Sigmoid colon (tissue), 7 donors: ENCODE measurements around the gene ATF7. TPM values are rescaled to one million over a fixed set of nuclear protein-coding genes. Genes with fewer than 3 reads are reported as not detected.
A peak's percentile ranks its signal among the peaks of the same experiment; 100 is the strongest.

Experiments used
- DNase-seq: peaks from one replicate; pipeline ENCODE4 v3.0.0-alpha.2; 2019
- H3K27ac ChIP-seq, 4 donors: fragments of 200-600 bp; sonication (generic); one replicate each; pipeline ENCODE4 v1.5.1; 2016 to 2019; ENCODE audit warnings: mild to moderate bottlenecking in 1 of 4
- H3K27me3 ChIP-seq, 3 donors: fragments of 200-600 bp; sonication (generic); one replicate each; pipeline ENCODE4 v1.5.1; 2019; ENCODE audit warnings: mild to moderate bottlenecking in 1 of 3
- H3K36me3 ChIP-seq, 4 donors: fragments of 200-600 bp; sonication (generic); one replicate each; pipeline ENCODE4 v1.5.1; 2016 to 2019
- H3K4me1 ChIP-seq, 4 donors: fragments of 200-600 bp; sonication (generic); one replicate each; pipeline ENCODE4 v1.5.1; 2017 to 2019
- H3K4me3 ChIP-seq, 4 donors: fragments of 200-600 bp; sonication (generic); one replicate each; pipeline ENCODE4 v1.5.1; 2017 to 2019; ENCODE audit warnings: mild to moderate bottlenecking in 2 of 4, moderate library complexity in 1 of 4
- H3K9me3 ChIP-seq, 4 donors: fragments of 200-600 bp in 3 of 4; sonication (generic) in 3 of 4; one replicate each; pipeline versions ENCODE4 v1.5.1 to v1.6.1; 2013 to 2019
- CTCF ChIP-seq, 4 experiments: fragments of 450-650 bp in 3 of 4; fragments of 200-600 bp in 1 of 4; IDR thresholded peaks; one replicate each; pipeline ENCODE4 v1.5.1; 2016 to 2019; ENCODE audit warnings: antibody characterized with exemption in 4 of 4, mild to moderate bottlenecking in 3 of 4, moderate library complexity in 2 of 4
- EP300 ChIP-seq, 4 donors: sonication (generic); formaldehyde crosslinking; IDR thresholded peaks; one replicate each; pipeline ENCODE4 v1.6.1; 2017; ENCODE audit warnings: antibody characterized with exemption in 4 of 4
- POLR2A ChIP-seq, 2 donors: fragments of 450-650 bp; IDR thresholded peaks; one replicate each; pipeline ENCODE4 v1.6.1; 2016; ENCODE audit warnings: antibody characterized with exemption in 2 of 2, mild to moderate bottlenecking in 2 of 2, moderate library complexity in 2 of 2
- POLR2AphosphoS5 ChIP-seq, 4 donors: sonication (generic); formaldehyde crosslinking; IDR thresholded peaks; one replicate each; pipeline ENCODE4 v1.6.1; 2017; ENCODE audit warnings: antibody characterized with exemption in 4 of 4
- WGBS, 2 donors: extraction: QIAGEN DNeasy Blood & Tissue Kit; methylation state at CpG; one replicate each; pipeline ENCODE4 v1.1.7; 2013; 5-methylcytosine and 5-hydroxymethylcytosine counted together
- intact Hi-C: fragments of 100-400 bp; cut with DNase I; formaldehyde crosslinking; loops from one replicate; pipeline ENCODE4 v1.15.1; 2023
- polyA plus RNA-seq, 3 donors: library from polyadenylated mRNA; stranded (reverse); fragments of 200-250 nt; gene quantifications; one replicate each; pipeline ENCODE4 v1.2.3, GENCODE V29; 2013
- total RNA-seq, 4 donors: library from RNA; depleted of rRNA; stranded (reverse); fragments of >200 nt; gene quantifications; one replicate each; pipeline ENCODE4 v1.1.0, GENCODE V29; 2016
- donor health status: healthy with polysubstance abuse.
- donor health status: Bipolar disorder and iron deficiency.
- donor health status: healthy.

Gene ATF7
- total and polyA plus RNA-seq, 7 donors = 20.2 to 36.0 (median 22.0) TPM

GRCh38 chr12:53560912-53561589 is 65.1 kb downstream of the ATF7 start:
- Histone ChIP-seq H3K9me3 (no peaks in the 10 kb centered on the region), H3K36me3 (no peaks in the 10 kb centered on the region), H3K27me3 (no peaks in the 10 kb centered on the region), H3K27ac (peak overlapping the region in 2 of 4 donors; percentile 22 to 51), H3K4me3 (no peak overlapping the region), H3K4me1 (peaks cover 0 to 42% (median 30%) of the 10 kb centered on the region in 4 donors)
- no peak for DNase-seq
- intact Hi-C loops = no loop called here
- 91 to 93% methylated on average over 2 of the region's 2 CpGs for WGBS, 2 donors
- TF ChIP-seq EP300 (IDR thresholded peaks at IDR 0.05) (no peak), POLR2AphosphoS5 (IDR thresholded peaks at IDR 0.05) (no peak), CTCF (IDR thresholded peaks at IDR 0.05) (no peak), POLR2A (IDR thresholded peaks at IDR 0.05) (no peak)

GRCh38 chr12:53560351-53560750 is 65.8 kb downstream of the ATF7 start:
- Histone ChIP-seq H3K36me3 (no peaks in the 10 kb centered on the region), H3K9me3 (no peaks in the 10 kb centered on the region), H3K4me3 (no peak overlapping the region), H3K27me3 (no peaks in the 10 kb centered on the region), H3K4me1 (peaks cover 0 to 42% (median 30%) of the 10 kb centered on the region in 4 donors), H3K27ac (peak overlapping the region in 2 of 4 donors; percentile 22 to 51)
- DNase-seq = no peak
- TF ChIP-seq POLR2A (IDR thresholded peaks at IDR 0.05) (no peak), CTCF (IDR thresholded peaks at IDR 0.05) (no peak), POLR2AphosphoS5 (IDR thresholded peaks at IDR 0.05) (no peak), EP300 (IDR thresholded peaks at IDR 0.05) (no peak)
- intact Hi-C loops = no loop called here
- WGBS, 2 donors = 82 to 89% methylated on average over 6 of the region's 6 CpGs

- intact Hi-C loops = no loop called here
Measured at GRCh38 chr12:53558631-53559030, 67.6 kb downstream of the ATF7 start.

GRCh38 chr12:53552361-53553327 is 73.5 kb downstream of the ATF7 start:
- TF ChIP-seq CTCF (IDR thresholded peaks at IDR 0.05) (no peak), EP300 (IDR thresholded peaks at IDR 0.05) (no peak), POLR2AphosphoS5 (IDR thresholded peaks at IDR 0.05) (no peak), POLR2A (IDR thresholded peaks at IDR 0.05) (no peak)
- Histone ChIP-seq H3K27me3 (no peaks in the 10 kb centered on the region), H3K4me1 (peaks cover 0 to 18% (median 6%) of the 10 kb centered on the region in 4 donors), H3K36me3 (peaks cover 0 to 48% (median 18%) of the 10 kb centered on the region in 4 donors), H3K4me3 (no peak overlapping the region), H3K9me3 (no peaks in the 10 kb centered on the region), H3K27ac (peak overlapping the region in 3 of 4 donors; percentile 7 to 40 (median 29))
- DNase-seq = no peak
- intact Hi-C loops = no loop called here
- 88 to 90% methylated on average over 14 of the region's 14 CpGs for WGBS, 2 donors

More at GRCh38 chr12:53558631-53559030, 67.6 kb downstream of the ATF7 start:
- 100% methylated on average over 1 of the region's 1 CpG for WGBS, 2 donors
- H3K9me3 ChIP-seq = no peaks in the 10 kb centered on the region
- H3K36me3 ChIP-seq = no peaks in the 10 kb centered on the region
- DNase-seq = no peak
- H3K27ac ChIP-seq = peak overlapping the region in 1 of 4 donors; percentile 12
- H3K27me3 ChIP-seq = no peaks in the 10 kb centered on the region
- peaks cover 0 to 33% (median 21%) of the 10 kb centered on the region in 4 donors for H3K4me1 ChIP-seq
- TF ChIP-seq CTCF (IDR thresholded peaks at IDR 0.05) (no peak), POLR2A (IDR thresholded peaks at IDR 0.05) (no peak), EP300 (IDR thresholded peaks at IDR 0.05) (no peak), POLR2AphosphoS5 (IDR thresholded peaks at IDR 0.05) (no peak)
- no peak overlapping the region for H3K4me3 ChIP-seq
